Measurements from ENCODE around the gene ZNHIT2.
"Not testable (repeated sequence)": the region's sequence is repeated elsewhere in the genome, so short reads cannot be mapped to it uniquely, and the experiment has no call there.

ZNHIT2 gene

DNA sequence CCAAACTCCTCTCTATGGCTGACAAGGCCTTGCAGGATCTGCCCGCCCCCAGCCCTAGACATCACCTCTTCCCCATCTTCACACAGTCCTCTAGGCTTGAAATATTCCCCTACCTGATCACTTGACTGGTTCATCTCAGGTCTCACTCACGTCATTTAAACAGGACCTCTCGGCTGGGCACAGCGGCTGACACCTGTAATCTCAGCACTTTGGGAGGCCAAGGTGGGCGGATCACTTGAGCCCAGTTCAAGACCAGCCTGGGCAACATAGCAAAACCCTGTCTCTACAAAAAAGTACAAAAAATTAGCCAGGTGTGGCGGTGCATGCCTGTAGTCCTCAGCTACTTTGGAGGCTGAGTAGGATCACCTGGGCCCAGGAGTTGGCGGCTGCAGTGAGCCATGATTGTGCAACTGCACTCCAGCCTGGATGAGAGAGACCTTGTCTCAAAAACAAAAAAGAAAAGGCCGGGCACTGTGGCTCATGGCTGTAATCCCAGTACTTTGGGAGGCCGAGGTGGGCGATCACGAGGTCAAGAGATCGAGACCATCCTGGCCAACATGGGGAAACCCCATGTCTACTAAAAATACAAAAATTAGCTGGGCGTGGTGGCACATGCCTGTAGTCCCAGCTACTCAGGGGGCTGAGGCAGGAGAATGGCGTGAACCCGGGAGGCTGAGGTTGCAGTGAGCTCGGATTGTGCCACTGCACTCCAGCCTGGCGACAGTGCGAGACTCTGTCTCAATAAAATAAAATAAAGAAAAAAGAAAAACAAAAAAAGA is 1.6 kb upstream of the ZNHIT2 start:
- DNase-seq: not testable (repeated sequence)

DNA sequence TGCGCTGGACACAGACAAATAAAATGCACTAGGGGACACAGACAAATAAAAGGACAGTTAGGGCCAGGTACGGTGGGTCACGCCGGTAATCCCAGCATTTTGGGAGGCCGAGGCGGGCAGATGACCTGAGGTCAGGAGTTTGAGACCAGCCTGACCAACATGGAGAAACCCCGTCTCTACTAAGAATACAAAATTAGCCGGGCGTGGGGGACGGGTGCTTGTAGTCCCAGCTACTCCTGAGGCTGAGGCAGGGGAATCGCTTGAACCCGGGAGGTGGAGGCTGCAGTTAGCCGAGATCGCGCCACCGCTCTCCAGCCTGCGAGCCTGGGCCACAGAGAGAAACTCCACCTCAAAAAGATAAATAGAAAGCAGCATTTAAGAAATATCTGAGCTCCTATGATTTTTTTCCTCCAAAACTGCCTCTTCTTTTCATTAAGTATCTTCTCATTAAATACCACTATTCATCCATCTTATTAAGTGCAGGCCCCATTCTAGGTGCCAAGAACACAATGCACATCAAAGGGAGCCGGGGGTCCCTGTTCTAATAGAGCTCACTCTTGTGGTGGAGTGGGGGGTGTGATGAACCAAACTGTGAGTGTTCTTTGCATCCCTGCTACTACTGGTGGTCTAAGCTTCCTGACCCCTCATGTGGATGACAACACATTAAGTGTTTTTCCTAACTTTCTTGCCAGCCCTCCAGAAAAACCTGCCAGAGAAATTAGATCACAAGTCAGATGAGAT is 766 bp upstream of the ZNHIT2 start:
- no peak for DNase-seq

DNA sequence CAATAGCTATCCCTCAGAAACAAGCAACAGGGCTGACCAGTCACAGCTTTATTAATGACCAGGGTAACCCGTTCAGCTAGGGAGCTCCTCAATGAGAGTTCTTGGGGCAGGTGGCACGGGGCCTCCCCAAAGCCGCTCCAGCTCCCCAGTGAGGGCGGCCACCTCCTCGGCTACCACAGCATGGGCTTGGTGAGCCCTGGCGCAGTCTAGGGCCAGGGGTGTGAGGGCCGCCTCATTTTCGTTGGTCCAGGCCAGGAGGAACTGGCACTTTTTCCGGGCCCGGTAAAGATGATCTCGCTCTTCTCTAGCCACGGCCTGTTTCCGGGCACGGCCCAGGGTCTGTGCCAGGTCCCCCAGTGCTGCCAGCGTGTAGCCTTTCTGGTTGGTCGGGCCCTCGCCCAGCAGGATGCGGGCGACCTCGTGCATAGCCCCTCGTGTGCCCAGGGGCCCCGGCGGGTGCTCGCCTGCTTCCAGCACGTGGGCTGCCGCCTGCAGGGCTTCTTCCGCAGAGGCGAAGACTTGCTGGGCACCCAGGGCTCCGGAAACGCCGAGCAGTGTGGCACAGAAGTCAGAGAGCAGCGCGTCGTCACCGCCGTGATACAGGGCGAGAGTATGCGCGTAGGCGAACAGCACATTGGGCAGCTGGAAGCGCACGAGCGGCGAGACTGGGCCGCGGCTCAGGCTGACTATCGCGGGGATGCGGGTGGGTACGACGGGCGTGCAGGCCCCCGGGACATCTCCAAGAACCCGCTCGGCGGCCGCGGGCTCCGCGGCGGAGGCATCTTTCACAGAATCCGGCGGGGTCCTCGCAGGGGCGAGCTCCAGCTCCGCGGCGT is 913 bp downstream of the ZNHIT2 start:
- peak in 3 of 4 experiments; percentile 32 to 39 (median 39) for DNase-seq

DNA sequence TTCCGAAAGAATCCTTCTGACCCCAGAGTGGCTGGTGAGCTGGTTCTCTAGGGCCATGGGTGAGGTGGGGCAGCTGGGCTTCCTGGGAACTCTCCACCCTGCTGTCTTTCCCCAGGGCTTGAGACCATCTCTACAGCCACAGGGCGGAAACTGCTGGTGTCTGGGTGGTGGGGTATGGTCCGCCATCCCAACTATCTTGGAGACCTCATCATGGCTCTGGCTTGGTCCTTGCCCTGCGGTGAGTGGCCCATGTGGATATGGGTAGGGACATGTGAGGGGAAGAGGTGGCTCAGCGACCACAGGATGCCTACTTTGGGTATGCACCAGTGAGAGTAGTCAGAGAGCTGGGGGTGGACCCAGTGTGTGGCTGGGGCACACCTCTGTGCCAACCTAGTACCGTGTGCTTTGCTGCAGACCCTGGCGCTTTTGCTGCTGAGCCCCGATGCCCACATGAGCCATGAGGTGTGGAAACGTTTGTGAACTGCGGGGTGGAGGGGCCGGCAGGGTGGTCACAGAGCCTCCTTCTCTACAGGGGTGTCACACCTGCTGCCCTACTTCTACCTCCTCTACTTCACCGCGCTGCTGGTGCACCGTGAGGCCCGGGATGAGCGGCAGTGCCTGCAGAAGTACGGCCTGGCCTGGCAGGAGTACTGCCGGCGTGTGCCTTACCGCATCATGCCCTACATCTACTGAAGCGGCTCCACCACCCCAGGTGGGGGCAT is 2.0 kb downstream of the ZNHIT2 start:
- no peak for DNase-seq

DNA sequence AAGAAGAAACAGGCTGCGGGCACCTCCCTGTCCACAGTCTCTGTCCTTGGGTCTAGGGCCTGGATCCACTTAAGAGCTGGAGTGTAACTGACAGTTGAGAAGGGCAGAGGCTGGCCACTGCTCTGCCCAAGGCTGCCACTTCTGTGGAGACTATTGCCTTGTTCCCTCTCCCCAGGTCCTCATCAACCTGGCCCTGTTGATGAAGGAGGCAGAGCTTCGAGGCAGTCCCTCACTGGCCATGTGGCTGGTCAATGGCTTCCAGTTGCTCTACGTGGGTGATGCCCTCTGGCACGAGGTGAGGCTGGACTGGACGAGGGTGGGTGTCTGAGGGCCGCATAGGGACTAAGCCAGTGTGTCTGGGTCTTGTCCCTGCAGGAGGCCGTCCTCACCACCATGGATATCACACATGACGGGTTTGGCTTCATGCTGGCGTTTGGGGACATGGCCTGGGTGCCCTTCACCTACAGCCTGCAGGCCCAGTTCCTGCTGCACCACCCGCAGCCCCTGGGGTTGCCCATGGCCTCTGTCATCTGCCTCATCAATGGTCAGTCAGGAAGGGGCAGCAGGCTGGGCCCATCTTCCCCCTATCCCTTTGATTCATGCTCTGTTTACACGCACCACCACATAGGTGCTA is 2.8 kb downstream of the ZNHIT2 start:
- DNase-seq: no peak

DNA sequence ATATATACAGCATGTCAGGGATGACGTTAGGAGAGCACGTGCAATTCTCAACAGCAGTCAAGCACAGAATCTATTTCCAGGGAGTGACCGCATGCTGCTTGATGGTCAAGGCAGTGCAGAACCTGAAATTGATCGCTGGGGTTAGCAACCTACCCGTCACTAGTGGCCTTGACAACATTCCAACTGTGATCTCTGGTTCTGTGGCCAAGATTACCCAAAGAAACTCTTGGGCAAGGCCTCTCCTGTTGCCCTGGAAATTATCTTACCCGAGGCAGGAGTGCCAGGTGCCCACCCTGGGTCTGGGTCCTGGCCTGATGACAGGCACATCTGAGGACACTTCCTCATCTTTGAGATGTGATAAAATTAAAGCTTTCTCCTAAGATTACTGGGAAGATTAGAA is 3.7 kb downstream of the ZNHIT2 start:
- no peak for DNase-seq

DNA sequence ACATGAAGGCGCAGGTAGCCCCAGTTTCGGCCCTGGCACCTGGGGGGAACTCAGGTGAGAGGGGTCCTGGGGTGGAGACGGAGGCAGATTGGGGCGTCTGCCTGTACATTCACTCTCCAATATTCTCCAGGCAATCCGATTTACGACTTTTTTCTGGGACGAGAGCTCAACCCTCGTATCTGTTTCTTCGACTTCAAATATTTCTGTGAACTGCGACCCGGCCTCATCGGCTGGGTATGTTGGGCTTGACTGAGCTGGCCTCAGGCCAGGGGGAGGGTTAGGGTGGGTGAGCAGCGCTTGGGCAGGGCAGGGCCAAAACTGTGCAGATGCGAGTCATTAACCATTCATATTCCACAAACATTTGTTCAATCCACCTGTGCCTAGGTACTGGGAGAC is 4.1 kb downstream of the ZNHIT2 start:
- no peak for DNase-seq

DNA sequence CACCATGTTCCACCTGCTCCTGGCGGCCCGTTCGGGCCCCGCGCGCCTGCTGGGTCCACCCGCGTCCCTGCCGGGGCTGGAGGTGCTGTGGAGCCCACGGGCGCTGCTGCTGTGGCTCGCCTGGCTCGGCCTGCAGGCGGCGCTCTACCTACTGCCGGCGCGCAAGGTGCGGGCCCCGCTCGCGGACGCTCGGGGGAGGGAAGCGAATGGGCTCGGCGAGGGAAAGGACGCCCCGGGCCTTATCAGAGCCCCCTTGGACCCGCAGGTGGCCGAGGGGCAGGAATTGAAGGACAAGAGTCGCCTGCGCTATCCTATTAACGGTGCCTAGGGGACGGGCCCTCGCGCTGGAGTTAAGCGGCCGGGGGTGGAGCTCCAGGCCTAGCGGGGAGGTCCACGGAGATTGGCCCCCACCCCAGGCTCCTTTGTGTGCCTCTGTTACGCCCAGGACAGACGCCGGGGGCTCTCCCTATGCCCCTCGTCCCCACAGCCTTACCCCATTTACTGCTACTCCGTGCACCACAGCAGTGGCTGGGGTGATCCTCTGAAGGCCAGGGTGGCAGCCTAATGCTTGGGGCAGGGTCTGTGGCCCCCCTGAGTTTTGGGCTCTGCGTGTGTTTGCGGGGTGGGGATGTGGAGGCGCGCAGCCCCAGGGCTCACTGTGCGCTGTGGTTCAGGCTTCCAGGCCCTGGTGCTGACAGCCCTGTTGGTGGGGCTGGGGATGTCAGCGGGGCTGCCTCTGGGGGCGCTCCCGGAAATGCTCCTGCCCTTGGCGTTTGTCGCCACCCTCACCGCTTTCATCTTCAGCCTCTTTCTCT is 4.7 kb downstream of the ZNHIT2 start:
- DNase-seq: peak; percentile 44 to 70 (median 61)

DNA sequence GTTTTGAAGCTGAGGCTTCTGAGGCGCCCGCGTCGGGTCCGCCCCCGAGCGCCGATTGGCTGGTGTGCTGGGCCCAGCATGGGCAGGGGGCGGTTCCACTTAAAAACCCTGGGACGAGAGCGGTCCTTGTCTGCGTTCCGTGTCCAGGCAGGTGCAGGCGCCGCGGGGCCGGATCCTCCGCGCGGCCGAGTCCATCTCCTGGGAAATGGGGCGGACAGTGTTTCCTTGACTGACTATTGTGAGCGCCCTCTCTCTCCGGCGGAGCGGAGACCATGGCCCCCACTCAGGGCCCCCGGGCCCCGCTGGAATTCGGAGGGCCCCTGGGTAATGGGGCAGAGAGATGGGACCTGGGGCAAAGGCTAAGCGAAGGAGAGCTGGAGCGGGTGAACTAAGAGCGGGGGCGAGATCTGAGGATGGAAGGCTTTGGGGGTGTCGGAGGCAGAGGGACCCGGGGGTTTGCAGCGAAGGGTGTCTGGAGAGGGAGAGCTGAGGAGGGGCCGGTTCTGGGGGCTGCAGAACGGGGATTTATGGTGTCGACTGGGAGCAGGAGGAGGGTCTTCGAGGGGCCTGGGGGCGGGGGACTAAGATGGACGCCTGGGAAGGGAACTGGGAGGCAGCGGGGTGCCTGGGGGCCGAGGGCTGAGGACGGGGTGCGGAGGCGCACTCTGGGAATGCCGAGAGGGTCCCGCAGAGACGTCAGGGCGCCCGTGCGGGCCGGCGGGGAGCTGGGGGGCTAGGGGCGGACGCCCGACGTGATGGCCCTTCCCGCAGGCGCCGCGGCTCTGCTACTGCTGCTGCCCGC is 5.6 kb downstream of the ZNHIT2 start, which contains the start of gene TM7SF2:
Gene TM7SF2, plus strand, starts transcription at position 129 of the 802 bp plus-strand sequence. Its CDS starts 144 bp downstream, at position 273.
- DNase-seq: peak; percentile 78 to 92 (median 84)

DNA sequence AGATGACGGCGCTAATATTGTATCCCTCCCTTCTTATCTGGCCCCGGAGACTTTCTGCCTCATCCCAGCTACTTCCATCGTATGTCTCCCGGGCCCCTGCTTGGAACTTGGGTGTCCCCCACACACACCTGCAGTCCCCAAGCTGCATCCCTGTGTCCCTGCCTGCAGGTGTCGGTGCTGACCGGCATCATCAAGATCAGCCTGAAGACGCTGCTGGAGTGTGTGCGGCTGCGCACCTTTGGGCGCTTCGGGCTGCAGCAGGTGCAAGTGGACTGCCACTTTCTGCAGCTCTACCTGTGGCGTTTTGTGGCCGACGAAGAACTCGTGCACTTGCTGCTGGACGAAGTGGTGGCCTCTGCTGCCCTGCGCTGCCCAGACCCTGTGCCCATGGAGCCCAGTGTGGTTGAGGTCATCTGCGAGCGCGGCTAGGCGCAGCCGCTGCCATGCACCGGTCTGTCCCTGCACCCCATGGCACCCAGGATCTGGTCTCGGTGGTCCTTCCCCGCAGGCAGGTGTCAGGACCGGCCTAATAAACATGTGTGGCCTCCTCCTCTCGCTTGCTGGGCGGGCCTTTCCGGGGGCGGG is 6.2 kb downstream of the ZNHIT2 start:
- no peak for DNase-seq

DNA sequence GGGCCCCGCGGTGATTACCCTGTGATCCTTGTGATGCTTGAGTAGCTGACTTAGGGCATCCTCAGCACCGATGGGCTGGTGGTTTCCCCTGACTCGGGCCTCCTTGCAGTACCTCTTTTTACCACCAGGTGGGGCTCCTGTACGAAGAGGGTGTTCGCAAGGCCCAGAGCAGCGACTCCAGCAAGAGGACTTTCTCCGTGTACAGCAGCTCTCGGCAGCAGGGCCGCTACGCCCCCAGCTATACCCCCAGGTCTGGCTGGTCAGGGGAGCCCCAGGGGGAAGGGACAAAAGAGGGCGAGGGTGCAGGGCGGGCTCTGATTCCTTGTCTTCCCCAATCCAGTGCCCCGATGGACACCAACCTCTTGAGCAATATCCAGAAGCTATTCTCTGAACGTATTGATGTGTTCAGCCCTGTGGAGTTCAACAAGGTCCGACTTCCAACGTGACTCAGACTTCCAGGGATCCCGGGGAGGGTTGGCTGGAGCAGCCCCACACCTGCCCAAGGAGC is 7.1 kb downstream of the ZNHIT2 start:
- peak; percentile 83 to 99 (median 92) for DNase-seq

DNA sequence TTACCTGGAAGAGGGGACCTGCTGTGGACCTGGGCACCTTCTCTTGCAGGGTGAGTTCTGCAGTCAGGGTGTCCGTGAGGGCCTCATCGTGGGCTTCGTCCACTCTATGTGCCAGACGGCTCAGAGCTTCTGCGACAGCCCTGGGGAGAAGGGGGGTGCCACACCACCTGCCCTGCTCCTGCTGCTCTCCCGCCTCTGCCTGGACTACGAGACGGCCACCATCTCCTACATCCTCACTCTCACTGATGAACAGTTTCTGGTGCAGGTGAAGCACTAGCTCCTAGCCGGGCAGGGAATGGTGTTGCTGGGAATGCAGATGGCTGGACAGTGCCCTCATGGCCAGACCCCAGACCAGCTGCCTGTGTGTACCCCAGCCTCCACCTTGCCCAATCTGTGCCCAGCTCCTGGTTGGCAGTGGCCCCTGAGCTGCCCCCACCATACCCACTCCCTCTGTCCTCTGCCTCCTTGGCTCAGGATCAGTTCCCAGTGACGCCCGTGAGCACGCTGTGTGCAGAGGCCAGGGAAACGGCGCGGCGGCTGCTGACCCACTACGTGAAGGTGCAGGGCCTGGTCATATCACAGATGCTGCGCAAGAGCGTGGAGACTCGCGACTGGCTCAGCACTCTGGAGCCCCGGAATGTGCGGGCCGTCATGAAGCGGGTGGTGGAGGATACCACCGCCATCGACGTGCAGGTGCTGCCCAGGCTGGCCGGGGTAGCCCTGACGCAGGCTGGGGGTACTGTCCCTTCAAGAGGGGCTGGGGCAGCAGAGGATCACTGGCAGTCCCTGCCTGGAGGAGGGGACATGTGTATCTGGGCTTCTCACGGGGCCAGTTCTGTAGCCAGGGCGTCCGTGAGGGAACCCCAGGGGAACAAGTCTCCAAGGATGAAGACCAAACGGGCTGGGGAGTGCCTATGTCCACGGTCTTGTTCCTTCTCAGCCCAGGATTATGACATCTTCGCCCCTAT is 8.0 kb downstream of the ZNHIT2 start:
- no peak for DNase-seq

DNA sequence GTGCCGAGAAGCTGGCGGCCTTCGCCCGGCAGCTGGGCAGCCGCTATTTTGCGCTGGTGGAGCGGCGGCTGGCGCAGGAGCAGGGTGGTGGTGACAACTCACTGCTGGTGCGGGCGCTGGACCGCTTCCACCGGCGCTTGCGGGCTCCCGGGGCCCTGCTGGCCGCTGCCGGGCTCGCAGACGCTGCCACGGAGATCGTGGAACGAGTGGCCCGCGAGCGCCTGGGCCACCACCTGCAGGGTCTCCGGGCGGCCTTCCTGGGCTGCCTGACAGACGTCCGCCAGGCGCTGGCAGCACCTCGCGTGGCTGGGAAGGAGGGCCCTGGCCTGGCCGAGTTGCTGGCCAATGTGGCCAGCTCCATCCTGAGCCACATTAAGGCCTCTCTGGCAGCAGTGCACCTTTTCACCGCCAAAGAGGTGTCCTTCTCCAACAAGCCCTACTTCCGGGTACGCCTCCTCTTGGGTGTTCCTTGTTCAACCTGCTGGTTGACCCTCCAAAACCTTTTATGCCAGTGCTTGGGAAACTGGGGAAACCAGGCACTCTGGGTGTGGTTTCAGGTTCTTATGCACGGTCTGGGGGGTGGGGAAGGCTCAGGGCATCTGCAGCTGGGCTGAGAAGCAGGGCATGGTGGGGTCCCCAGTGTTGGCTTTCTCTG is 8.9 kb downstream of the ZNHIT2 start:
- DNase-seq: no peak

DNA sequence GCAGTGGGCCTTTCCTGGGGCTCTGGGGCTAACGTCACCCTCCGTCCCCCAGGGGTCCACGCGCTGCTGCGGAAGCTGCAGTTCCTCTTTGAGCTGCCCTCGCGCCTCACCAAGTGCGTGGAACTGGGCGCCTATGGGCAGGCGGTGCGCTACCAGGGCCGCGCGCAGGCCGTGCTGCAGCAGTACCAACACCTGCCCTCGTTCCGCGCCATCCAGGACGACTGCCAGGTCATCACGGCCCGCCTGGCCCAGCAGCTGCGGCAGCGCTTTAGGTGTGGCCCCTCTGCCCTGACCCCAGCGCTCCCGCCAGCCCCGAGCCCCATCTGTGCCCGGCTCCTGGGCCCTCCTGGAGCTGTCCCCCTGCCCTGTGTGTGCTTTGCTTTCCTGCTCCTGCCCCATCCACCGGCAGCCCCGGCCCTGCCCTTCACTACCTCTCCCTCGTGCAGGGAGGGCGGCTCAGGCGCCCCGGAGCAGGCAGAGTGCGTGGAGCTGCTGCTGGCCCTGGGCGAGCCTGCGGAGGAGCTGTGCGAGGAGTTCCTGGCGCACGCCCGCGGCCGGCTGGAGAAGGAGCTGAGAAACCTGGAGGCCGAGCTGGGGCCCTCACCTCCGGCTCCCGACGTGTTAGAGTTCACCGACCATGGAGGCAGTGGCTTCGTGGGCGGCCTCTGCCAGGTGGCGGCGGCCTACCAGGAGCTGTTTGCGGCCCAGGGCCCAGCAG is 9.6 kb downstream of the ZNHIT2 start:
- DNase-seq: no peak

DNA sequence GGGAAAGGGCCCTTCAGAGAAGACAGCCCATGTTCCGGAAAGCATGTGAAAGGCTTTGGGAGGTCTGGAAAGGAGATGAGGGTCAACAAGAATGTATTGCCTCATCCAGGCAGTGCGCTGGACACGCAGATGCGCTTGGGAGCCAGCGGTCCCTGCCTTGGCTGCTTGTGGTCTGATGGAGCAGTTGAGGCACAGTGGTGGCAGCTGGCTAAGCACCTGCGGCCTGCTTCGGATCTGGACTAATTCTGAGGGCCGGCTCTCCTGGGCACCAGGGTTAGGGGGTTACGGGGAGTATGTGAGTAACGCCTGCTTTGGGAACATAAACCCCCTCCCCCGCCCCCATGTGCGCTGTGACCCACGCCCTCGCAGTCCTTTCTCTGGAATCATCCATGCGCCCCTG is 10.4 kb downstream of the ZNHIT2 start:
- DNase-seq: no peak

DNA sequence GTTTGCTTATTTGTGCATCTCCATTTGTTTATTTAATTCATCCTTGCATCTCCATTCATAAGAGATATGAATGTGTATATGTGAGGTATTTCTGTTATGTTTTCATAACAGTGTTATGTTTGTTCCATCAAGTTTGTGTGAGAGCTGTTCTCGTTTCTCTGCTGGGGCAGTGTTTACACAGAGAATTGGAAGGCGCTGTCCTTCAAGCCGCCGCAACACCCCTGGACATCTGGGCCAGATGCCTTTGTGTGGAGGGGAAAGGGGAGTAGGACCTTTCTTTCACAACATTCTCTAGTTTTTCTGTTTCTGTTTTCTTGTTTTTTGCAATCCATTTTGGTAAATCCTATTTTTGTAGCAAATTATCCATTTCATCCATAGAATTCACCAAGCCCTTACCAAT is 12.9 kb downstream of the ZNHIT2 start:
- DNase-seq: no peak

DNA sequence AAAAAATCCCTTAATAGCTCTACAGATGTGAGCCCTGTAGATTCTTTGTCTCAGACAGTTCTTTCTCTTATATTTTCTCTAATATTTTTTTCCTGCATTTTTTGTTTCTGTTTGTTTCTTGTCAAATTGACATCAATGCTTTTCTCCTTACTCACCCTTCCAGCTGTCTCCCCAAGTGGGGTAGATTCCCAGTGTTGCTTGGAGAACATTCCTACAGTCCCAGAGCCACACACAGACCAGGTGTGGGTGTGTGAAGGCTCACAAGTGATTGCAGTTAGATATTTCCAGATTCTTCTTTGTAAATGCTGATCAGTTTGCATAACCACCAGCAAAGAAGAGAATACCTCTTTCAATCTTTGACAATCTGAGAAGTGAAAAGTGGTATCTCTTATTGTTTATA is 14.0 kb downstream of the ZNHIT2 start:
- DNase-seq: no peak

Data from activated CD4-positive, CD25-positive, alpha-beta regulatory T cell (primary cell).